GM12878 (cell line): ENCODE data around the gene MPHOSPH8. TPM values are rescaled to one million over a fixed set of nuclear protein-coding genes. Genes with fewer than 3 reads are reported as not detected.

ENCODE experiments used
- ATAC-seq: fragments of 200-7000 bp; cut with Tn5 transposase; 3 replicates; pipeline ENCODE4 v1.9.1; 2020; ENCODE audit warnings: mild to moderate bottlenecking, moderate library complexity
- BruUV-seq: library from RNA; stranded (reverse); fragments of 400-500 nt; replicated peaks from 2 replicates; lab custom pipeline; 2021; lab: Mats Ljungman, UMichigan
- CTCF ChIA-PET: fragments of 300-600 bp; sonication (Branson Sonifier 250); formaldehyde crosslinking; extraction: SDS; loops from one replicate; lab custom pipeline; 2021; ENCODE audit warnings: inconsistent platforms; lab: Yijun Ruan, JAX
- POLR2A ChIA-PET: fragments of 350-600 bp; formaldehyde crosslinking; extraction: SDS; loops from one replicate; lab custom pipeline; 2021; ENCODE audit warnings: inconsistent platforms; lab: Charles Lee
- RAD21 ChIA-PET: fragments of 300-600 bp; sonication (Branson Sonifier 250); formaldehyde crosslinking; loops from one replicate; lab custom pipeline; 2023; ENCODE audit warnings: antibody characterized with exemption; ENCODE audit not compliant: unreplicated experiment; lab: Charles Lee
- SMC1A ChIA-PET: fragments of 300-600 bp; sonication (Branson Sonifier 250); formaldehyde crosslinking; loops from one replicate; lab custom pipeline; 2023; ENCODE audit not compliant: unreplicated experiment, uncharacterized antibody; lab: Charles Lee
- DNase-seq: peaks from one replicate; pipeline ENCODE4 v3.0.0-alpha.2; 2011; ENCODE audit warnings: low read depth, low spot score
- FAIRE-seq: peaks from 3 replicates; lab custom pipeline; 2011; peaks lifted over from hg19 to GRCh38; lab: Jason Lieb, UNC
- H2AFZ ChIP-seq: 2 replicates; pipeline ENCODE4 v1.6.0; 2011; ENCODE audit warnings: low read depth, low read length, control low read depth; ENCODE audit not compliant: control insufficient read depth
- H3K27ac ChIP-seq: 2 replicates; pipeline ENCODE4 v1.5.1; 2011; ENCODE audit warnings: control low read depth; ENCODE audit not compliant: control insufficient read depth, insufficient read depth
- H3K27me3 ChIP-seq, 2 experiments: replicated peaks in 1 of 2; 2 replicates each; pipeline versions ENCODE4 v1.6.0 to v1.6.1; 2011; ENCODE audit warnings: low read length in 1 of 2; ENCODE audit not compliant: control insufficient read depth in 2 of 2, insufficient read depth in 2 of 2
- H3K36me3 ChIP-seq, 2 experiments: 2 replicates each; pipeline ENCODE4 v1.5.1; 2011; ENCODE audit warnings: low read length in 1 of 2; ENCODE audit not compliant: control insufficient read depth in 2 of 2, insufficient read depth in 2 of 2
- H3K4me1 ChIP-seq: 2 replicates; pipeline ENCODE4 v1.6.1; 2011; ENCODE audit warnings: mild to moderate bottlenecking, low read length, moderate library complexity, mixed read lengths; ENCODE audit not compliant: control insufficient read depth, insufficient read depth
- H3K4me2 ChIP-seq: 2 replicates; pipeline ENCODE4 v1.6.0; 2011; ENCODE audit warnings: control low read depth; ENCODE audit not compliant: control insufficient read depth, insufficient read depth
- H3K4me3 ChIP-seq: fragments of 200-600 bp; sonication (generic); 2 replicates; pipeline ENCODE4 v1.5.1; 2016
- H3K79me2 ChIP-seq: 2 replicates; pipeline ENCODE4 v1.6.0; 2011; ENCODE audit warnings: low read length; ENCODE audit not compliant: control insufficient read depth, insufficient read depth
- H3K9ac ChIP-seq: 2 replicates; pipeline ENCODE4 v1.8.0; 2011; ENCODE audit warnings: low read length, control low read depth, mixed read lengths; ENCODE audit not compliant: control insufficient read depth, insufficient read depth
- H3K9me3 ChIP-seq: replicated peaks from 3 replicates; pipeline ENCODE4 v1.5.1; 2011; ENCODE audit warnings: mild to moderate bottlenecking, low read length; ENCODE audit not compliant: control insufficient read depth, insufficient read depth
- H4K20me1 ChIP-seq: 2 replicates; pipeline ENCODE4 v1.6.0; 2011; ENCODE audit not compliant: control insufficient read depth, insufficient read depth
- CBX5 ChIP-seq: sonication (generic); IDR thresholded peaks from 2 replicates; pipeline ENCODE4 v1.6.1; 2016; ENCODE audit warnings: low read depth, moderate library complexity, mild to moderate bottlenecking, inconsistent platforms
- CEBPB ChIP-seq, 2 experiments: fragments of 150-350 bp in 1 of 2; IDR thresholded peaks; 2 replicates each; pipeline ENCODE4 v1.6.1; 2012 to 2014; ENCODE audit warnings: low read depth in 2 of 2, low read length in 2 of 2, borderline replicate concordance in 1 of 2, inconsistent platforms in 1 of 2
- CHD4 ChIP-seq: fragments of 200-600 bp; sonication (generic); IDR thresholded peaks from 2 replicates; pipeline ENCODE4 v1.6.1; 2016; ENCODE audit warnings: mild to moderate bottlenecking
- E4F1 ChIP-seq: fragments of 450-650 bp; IDR thresholded peaks from 2 replicates; pipeline ENCODE4 v1.6.1; 2018; ENCODE audit warnings: borderline replicate concordance, mild to moderate bottlenecking; ENCODE audit not compliant: partially characterized antibody
- FOS ChIP-seq: IDR thresholded peaks from 3 replicates; pipeline ENCODE4 v1.6.1; 2011; ENCODE audit warnings: borderline replicate concordance; ENCODE audit not compliant: insufficient read length; ENCODE audit errors: extremely low read depth
- FOXM1 ChIP-seq: IDR thresholded peaks from 2 replicates; pipeline ENCODE4 v1.6.1; 2012; ENCODE audit warnings: low read depth, mild to moderate bottlenecking, inconsistent platforms, low read length, moderate library complexity
- HDGF ChIP-seq: fragments of 450-650 bp; IDR thresholded peaks from 2 replicates; pipeline ENCODE4 v1.6.1; 2016; ENCODE audit warnings: antibody characterized with exemption
- IRF5 ChIP-seq: fragments of 450-650 bp; IDR thresholded peaks from 2 replicates; pipeline ENCODE4 v1.6.1; 2017; ENCODE audit warnings: borderline replicate concordance
- JUNB ChIP-seq: IDR thresholded peaks from 2 replicates; pipeline ENCODE4 v1.6.1; 2016; ENCODE audit warnings: antibody characterized with exemption, mild to moderate bottlenecking
- MTA3 ChIP-seq: IDR thresholded peaks from 2 replicates; pipeline ENCODE4 v1.6.1; 2012; ENCODE audit warnings: low read length, inconsistent platforms, borderline replicate concordance
- MYC ChIP-seq: IDR thresholded peaks from 2 replicates; pipeline ENCODE4 v1.6.1; 2011; ENCODE audit warnings: mild to moderate bottlenecking, low read length, moderate library complexity, inconsistent platforms; ENCODE audit not compliant: insufficient read depth, insufficient replicate concordance, insufficient read length, severe bottlenecking
- POU2F2 ChIP-seq: IDR thresholded peaks from 3 replicates; pipeline ENCODE4 v1.6.1; 2011; ENCODE audit warnings: low read depth, mild to moderate bottlenecking, low read length, borderline replicate concordance
- RAD51 ChIP-seq: fragments of 450-650 bp; IDR thresholded peaks from 2 replicates; pipeline ENCODE4 v1.6.1; 2016; ENCODE audit warnings: moderate library complexity, mild to moderate bottlenecking, inconsistent platforms
- SMC3 ChIP-seq: IDR thresholded peaks from 2 replicates; pipeline ENCODE4 v1.6.1; 2011; ENCODE audit warnings: low read length, improper control_type of control experiment, borderline replicate concordance
- SREBF2 ChIP-seq: IDR thresholded peaks from 2 replicates; pipeline ENCODE4 v1.6.1; 2012; ENCODE audit warnings: mild to moderate bottlenecking, low read length
- TAF1 ChIP-seq: IDR thresholded peaks from 2 replicates; pipeline ENCODE4 v1.6.1; 2011; ENCODE audit warnings: mild to moderate bottlenecking, low read depth, low read length, borderline replicate concordance
- YY1 ChIP-seq: IDR thresholded peaks from 2 replicates; pipeline ENCODE4 v1.6.1; 2011; ENCODE audit warnings: low read depth, mild to moderate bottlenecking, low read length
- ZNF24 ChIP-seq: fragments of 450-650 bp; IDR thresholded peaks from 2 replicates; pipeline ENCODE4 v1.6.1; 2017; ENCODE audit warnings: antibody characterized with exemption, mild to moderate bottlenecking
- WGBS: methylation state at CpG from one replicate; pipeline ENCODE4 v1.1.6; 2016; ENCODE audit warnings: low lambda C conversion rate; ENCODE audit not compliant: insufficient replicate concordance, insufficient coverage; ENCODE audit errors: missing lambda C conversion rate; 5-methylcytosine and 5-hydroxymethylcytosine counted together
- in situ Hi-C: fragments of 300-500 bp; cut with MboI; formaldehyde crosslinking; loops from 9 replicates; pipeline ENCODE4 v1.14.3; 2018; ENCODE audit warnings: mixed read lengths
- intact Hi-C: fragments of 100-400 bp; cut with micrococcal nuclease; formaldehyde crosslinking; loops from one replicate; pipeline ENCODE4 v1.14.2; 2022; ENCODE audit not compliant: unreplicated experiment
- polyA plus RNA-seq, 11 experiments: library from polyadenylated mRNA; depleted of rRNA in 4 of 11; unstranded in 6 of 11; stranded (reverse) in 5 of 11; fragments of >200 nt; fragmentation: Nextera tagmentation in 4 of 11; fragmentation: Illumina TruSeq in 1 of 11; extraction: Ambion mirVana in 4 of 11; extraction: Trizol in 1 of 11; gene quantifications; 1 replicate in 1 of 11; 2 replicates in 10 of 11; pipeline versions ENCODE4 v1.2.1 to v1.2.3, GENCODE V29; 2011 to 2016; ENCODE audit warnings: inconsistent platforms in 2 of 11, missing spikeins in 2 of 11, low read depth in 1 of 11
- total RNA-seq, 4 experiments: library from RNA; depleted of rRNA in 3 of 4; stranded (reverse); fragments of >200 nt in 3 of 4; fragmentation: Illumina TruSeq in 1 of 4; extraction: Trizol in 1 of 4; gene quantifications; 2 replicates each; pipeline versions ENCODE4 v1.2.1 to v1.2.3, GENCODE V29; 2013 to 2021
- TF ChIP-seq, protein P1 (sequence below): fragments of 450-650 bp; formaldehyde crosslinking; IDR thresholded peaks from 2 replicates; pipeline ENCODE4 v1.4.0; 2022; ENCODE audit warnings: mild to moderate bottlenecking, moderate library complexity

The MPHOSPH8 gene
- total and polyA plus RNA-seq, 10 of the 15 experiments (the other 5 are each of a cell fraction or from before 2014, with no cell fraction given): 15.9 to 34.9 (median 26.9) TPM

- 40% methylated on average over 4 of the region's 4 CpGs for WGBS
- no TSS peak for BruUV-seq
- Histone ChIP-seq H3K4me2 (no peak overlapping the region), H3K27me3 (no peaks in the 10 kb centered on the region), H4K20me1 (no peaks in the 10 kb centered on the region), H3K9me3 (no peaks in the 10 kb centered on the region), H3K9ac (no peak overlapping the region), H3K4me3 (no peak overlapping the region), H2AFZ (no peak overlapping the region), H3K4me1 (no peaks in the 10 kb centered on the region), H3K27ac (no peak overlapping the region), H3K36me3 (no peaks in the 10 kb centered on the region), H3K79me2 (peaks cover 4% of the 10 kb centered on the region)
- ChIA-PET SMC1A (interaction anchor here (1.3 to 1.7 kb wide), 3 partner anchors 14 to 31 kb away, joined by 4 to 5 read pairs (median 4); no protein-coding TSS in a partner anchor), POLR2A (interaction anchor here (0.5 kb wide), 1 partner anchor 99 kb away, joined by 3 read pairs; no protein-coding TSS in a partner anchor), CTCF (interaction anchor here (0.7 to 2.2 kb wide), 2 partner anchors 23 to 31 kb away, joined by 3 to 11 read pairs; no protein-coding TSS in a partner anchor), RAD21 (interaction anchor here (1.2 kb wide), 1 partner anchor 16 kb away, joined by 3 read pairs; no protein-coding TSS in a partner anchor)
- peak; percentile 80 for ATAC-seq
- in situ Hi-C loops (no loop called here), intact Hi-C loops (no loop called here)
- DNase-seq: no peak
- FAIRE-seq: no peak
- TF ChIP-seq ZNF24: no peak
- no peak for TF ChIP-seq MYC
- no peak for TF ChIP-seq FOS
- TF ChIP-seq, protein P1, sequence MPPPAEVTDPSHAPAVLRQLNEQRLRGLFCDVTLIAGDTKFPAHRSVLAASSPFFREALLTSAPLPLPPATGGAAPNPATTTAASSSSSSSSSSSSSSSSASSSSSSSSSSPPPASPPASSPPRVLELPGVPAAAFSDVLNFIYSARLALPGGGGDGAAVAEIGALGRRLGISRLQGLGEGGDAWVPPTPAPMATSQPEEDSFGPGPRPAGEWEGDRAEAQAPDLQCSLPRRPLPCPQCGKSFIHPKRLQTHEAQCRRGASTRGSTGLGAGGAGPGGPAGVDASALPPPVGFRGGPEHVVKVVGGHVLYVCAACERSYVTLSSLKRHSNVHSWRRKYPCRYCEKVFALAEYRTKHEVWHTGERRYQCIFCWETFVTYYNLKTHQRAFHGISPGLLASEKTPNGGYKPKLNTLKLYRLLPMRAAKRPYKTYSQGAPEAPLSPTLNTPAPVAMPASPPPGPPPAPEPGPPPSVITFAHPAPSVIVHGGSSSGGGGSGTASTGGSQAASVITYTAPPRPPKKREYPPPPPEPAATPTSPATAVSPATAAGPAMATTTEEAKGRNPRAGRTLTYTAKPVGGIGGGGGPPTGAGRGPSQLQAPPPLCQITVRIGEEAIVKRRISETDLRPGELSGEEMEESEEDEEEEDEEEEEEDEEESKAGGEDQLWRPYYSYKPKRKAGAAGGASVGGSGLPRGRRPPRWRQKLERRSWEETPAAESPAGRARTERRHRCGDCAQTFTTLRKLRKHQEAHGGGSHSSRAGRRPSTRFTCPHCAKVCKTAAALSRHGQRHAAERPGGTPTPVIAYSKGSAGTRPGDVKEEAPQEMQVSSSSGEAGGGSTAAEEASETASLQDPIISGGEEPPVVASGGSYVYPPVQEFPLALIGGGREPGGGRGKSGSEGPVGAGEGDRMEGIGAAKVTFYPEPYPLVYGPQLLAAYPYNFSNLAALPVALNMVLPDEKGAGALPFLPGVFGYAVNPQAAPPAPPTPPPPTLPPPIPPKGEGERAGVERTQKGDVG (CRISPR knock-in tag): no peak
- no peak for TF ChIP-seq SREBF2
- TF ChIP-seq POU2F2: no peak
- TF ChIP-seq FOXM1: no peak
- TF ChIP-seq SMC3: peak; percentile 59
- TF ChIP-seq JUNB: no peak
- no peak for TF ChIP-seq HDGF
- no peak for TF ChIP-seq IRF5
- TF ChIP-seq CEBPB (IDR thresholded peaks at IDR 0.05; ENCODE audit: borderline replicate concordance in 1 of 2, low read depth in 2 of 2, low read length in 2 of 2): no peak
- no peak for TF ChIP-seq RAD51
- TF ChIP-seq CHD4: no peak
- no peak for TF ChIP-seq YY1
- no peak for TF ChIP-seq E4F1
- no peak for TF ChIP-seq TAF1
- no peak for TF ChIP-seq MTA3
- no peak for TF ChIP-seq CBX5
These were observed 14.5 kb upstream of the MPHOSPH8 start for GRCh38 chr13:19618977-19619376.
